ENCODE results near the gene PTPRS. TPM values are rescaled to one million over a fixed set of nuclear protein-coding genes. Genes with fewer than 3 reads are reported as not detected.

PTPRS gene
- total RNA-seq, 6 experiments from 2014 or later = 6.1 to 39.9 (median 22.1) TPM

DNA sequence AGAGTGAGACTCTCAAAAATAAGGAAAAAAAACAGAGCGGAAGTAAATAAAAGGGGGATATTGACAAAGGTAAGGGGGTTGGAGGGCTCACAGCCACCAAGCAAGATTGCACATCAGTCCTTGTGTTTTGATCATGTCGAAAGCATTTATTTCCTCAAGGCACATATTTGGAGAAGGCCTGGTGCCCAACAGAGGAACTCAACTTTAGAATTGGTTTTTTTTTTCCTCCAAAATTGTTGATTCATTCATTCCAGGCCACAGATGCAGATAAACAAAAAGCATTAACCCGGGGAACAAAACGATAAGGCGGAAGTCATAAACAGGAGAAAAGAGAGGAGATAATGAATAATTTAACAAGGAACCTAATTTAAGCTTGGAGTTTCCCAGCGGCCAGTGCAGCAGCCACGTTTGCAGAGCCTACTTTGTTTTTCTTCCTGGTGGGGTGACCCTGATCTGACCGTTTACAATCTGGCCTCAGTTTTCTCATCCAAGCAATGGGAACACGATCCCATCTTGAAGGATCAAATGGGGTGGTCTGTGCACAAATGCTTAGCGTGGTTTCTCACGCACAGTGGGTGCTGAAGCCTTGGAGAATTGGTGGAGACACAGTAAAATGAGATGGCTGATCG is 2.1 kb upstream of the PTPRS start:
- Histone ChIP-seq H3K27ac (no peak overlapping the region), H3K4me3 (no peak overlapping the region), H3K27me3 (peaks cover 3 to 15% of the 10 kb centered on the region in 2 donors), H3K4me1 (peaks cover 0 to 4% (median 0%) of the 10 kb centered on the region in 4 donors), H3K36me3 (no peaks in the 10 kb centered on the region), H3K9me3 (no peaks in the 10 kb centered on the region)
- intact Hi-C loops (cut with DNase I) = no loop called here
- WGBS (ENCODE audit: insufficient coverage, low coverage, low lambda C conversion rate, missing lambda C conversion rate) = 51% methylated on average over 12 of the region's 12 CpGs
- DNase-seq = no peak
- TF ChIP-seq, protein P1, sequence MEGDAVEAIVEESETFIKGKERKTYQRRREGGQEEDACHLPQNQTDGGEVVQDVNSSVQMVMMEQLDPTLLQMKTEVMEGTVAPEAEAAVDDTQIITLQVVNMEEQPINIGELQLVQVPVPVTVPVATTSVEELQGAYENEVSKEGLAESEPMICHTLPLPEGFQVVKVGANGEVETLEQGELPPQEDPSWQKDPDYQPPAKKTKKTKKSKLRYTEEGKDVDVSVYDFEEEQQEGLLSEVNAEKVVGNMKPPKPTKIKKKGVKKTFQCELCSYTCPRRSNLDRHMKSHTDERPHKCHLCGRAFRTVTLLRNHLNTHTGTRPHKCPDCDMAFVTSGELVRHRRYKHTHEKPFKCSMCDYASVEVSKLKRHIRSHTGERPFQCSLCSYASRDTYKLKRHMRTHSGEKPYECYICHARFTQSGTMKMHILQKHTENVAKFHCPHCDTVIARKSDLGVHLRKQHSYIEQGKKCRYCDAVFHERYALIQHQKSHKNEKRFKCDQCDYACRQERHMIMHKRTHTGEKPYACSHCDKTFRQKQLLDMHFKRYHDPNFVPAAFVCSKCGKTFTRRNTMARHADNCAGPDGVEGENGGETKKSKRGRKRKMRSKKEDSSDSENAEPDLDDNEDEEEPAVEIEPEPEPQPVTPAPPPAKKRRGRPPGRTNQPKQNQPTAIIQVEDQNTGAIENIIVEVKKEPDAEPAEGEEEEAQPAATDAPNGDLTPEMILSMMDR (IDR thresholded peaks at IDR 0.05) = no peak
- ATAC-seq = no peak

DNA sequence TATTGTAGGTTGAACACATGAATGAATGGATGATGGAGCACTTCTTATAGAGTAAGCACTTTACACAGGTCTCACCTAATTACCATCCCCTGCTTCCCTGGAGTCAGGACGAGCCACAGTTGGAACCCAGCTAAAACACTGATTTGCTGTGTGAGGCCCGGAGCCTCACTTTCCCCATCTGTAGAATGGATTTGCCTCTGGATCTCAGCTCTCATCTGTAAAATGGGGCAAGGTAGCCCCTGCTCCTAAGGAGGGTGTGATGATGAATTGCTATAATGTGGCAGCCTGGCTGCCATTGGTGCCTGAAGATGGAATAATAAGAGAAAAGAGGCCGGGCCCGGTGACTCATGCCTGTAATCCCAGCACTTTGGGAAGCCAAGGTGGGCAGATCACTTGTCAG is 1.4 kb upstream of the PTPRS start:
- Histone ChIP-seq H3K36me3 (no peaks in the 10 kb centered on the region), H3K4me1 (peaks cover 0 to 4% (median 0%) of the 10 kb centered on the region in 4 donors), H3K4me3 (no peak overlapping the region), H3K27ac (no peak overlapping the region), H3K27me3 (peaks cover 3 to 15% of the 10 kb centered on the region in 2 donors), H3K9me3 (no peaks in the 10 kb centered on the region)
- intact Hi-C loops (cut with DNase I) = no loop called here
- WGBS (ENCODE audit: insufficient coverage, low coverage, low lambda C conversion rate, missing lambda C conversion rate) = 52% methylated on average over 4 of the region's 4 CpGs
- DNase-seq (no peak), ATAC-seq (no peak)
- TF ChIP-seq, protein P1 (IDR thresholded peaks at IDR 0.05) = no peak
- no peak for TF ChIP-seq POLR2A (IDR thresholded peaks at IDR 0.05)

DNA sequence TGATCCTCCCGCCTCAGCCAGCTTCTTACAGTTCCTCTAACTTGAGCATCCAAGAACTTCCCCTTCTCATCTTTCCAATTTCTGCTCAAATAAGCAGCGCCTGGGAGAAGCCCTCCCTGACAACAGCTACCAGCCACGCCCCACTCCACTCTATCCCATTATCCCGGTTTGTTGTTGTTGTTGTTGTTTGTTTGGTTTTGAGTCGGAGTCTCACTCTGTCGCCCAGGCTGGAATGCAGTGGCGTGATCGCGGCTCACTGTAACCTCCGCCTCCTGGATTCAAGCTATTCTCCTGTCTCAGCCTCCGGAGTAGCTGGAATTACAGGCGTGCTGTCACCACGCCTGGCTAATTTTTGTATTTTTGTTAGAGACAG is 822 bp upstream of the PTPRS start:
- no peak for ATAC-seq
- intact Hi-C loops (cut with DNase I) = no loop called here
- no peak for DNase-seq
- Histone ChIP-seq H3K27ac (no peak overlapping the region), H3K9me3 (no peaks in the 10 kb centered on the region), H3K4me3 (no peak overlapping the region), H3K4me1 (peaks cover 0 to 4% (median 0%) of the 10 kb centered on the region in 4 donors), H3K36me3 (no peaks in the 10 kb centered on the region), H3K27me3 (peaks cover 3 to 15% of the 10 kb centered on the region in 2 donors)
- WGBS (ENCODE audit: insufficient coverage, low coverage, low lambda C conversion rate, missing lambda C conversion rate) = 65% methylated on average over 4 of the region's 13 CpGs
- TF ChIP-seq, protein P1 (IDR thresholded peaks at IDR 0.05) = no peak
- no peak for TF ChIP-seq POLR2A (IDR thresholded peaks at IDR 0.05)

DNA sequence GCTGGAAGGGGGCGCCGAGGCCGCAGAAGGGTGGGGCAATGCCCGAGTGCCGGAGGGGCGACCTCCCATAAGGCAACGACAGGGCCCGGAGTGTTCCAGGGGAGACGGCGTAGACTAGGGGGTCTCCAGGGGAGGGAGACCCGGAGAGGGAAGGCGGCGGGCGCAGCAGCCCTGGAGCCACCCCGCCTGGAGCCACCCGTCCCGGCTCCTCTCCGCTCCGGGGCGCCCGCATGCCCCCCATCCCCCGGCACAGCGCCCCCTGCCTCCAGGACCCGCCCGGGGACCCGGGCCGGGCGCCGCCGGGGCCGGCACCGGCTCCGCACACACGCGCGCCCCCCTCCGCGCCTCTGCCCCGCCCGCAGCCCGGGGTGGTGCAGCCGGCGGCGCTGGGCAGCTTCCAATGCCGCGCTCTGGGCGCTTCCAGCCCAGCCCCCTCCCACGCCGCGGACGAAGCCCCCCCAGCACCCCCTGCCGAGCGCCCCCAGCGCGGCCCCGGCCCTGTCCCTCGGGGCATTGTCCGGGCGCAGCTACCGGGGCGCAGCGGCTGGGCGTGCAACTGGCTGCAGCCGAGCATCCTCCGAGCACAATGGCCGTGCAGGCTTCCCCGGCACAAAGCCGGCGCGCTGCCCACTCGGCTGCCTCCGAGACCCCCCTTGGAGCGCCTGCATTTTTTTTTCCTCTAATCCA is 519 bp downstream of the PTPRS start:
- Histone ChIP-seq H3K27ac (no peak overlapping the region), H3K9me3 (no peaks in the 10 kb centered on the region), H3K36me3 (no peaks in the 10 kb centered on the region), H3K4me1 (peaks cover 0 to 4% (median 0%) of the 10 kb centered on the region in 4 donors), H3K27me3 (peaks cover 3 to 15% of the 10 kb centered on the region in 2 donors), H3K4me3 (peak overlapping the region; percentile 29 to 50 (median 41))
- intact Hi-C loops (cut with DNase I) = no loop called here
- peak in 1 of 3 donors; percentile 25 for DNase-seq
- TF ChIP-seq POLR2A (IDR thresholded peaks at IDR 0.05) = no peak
- TF ChIP-seq, protein P1 (IDR thresholded peaks at IDR 0.05) = no peak
- peak in 2 of 4 donors; percentile 8 to 9 for ATAC-seq
- 0% methylated on average over 10 of the region's 73 CpGs for WGBS (ENCODE audit: insufficient coverage, low coverage, low lambda C conversion rate, missing lambda C conversion rate)

All from right lobe of liver (tissue), 6 donors.